NCI-H128 (cell line): ENCODE measurements around the gene SUCNR1.
"Not testable (repeated sequence)": the region's sequence is repeated elsewhere in the genome, so short reads cannot be mapped to it uniquely, and the experiment has no call there.

ENCODE experiments used
- DNase-seq: peaks from one replicate; lab custom pipeline; 2025; ENCODE audit not compliant: unreplicated experiment; lab: John Stamatoyannopoulos, UW

The SUCNR1 gene

GRCh38 chr3:151900884-151901643, 27.6 kb downstream of the SUCNR1 start:
- no peak for DNase-seq

GRCh38 chr3:151901644-151902285, 28.3 kb downstream of the SUCNR1 start:
- no peak for DNase-seq

GRCh38 chr3:151903501-151903991, 30.1 kb downstream of the SUCNR1 start:
- no peak for DNase-seq

GRCh38 chr3:151905647-151906046, 32.2 kb downstream of the SUCNR1 start:
- DNase-seq, result no peak

- DNase-seq, result no peak
These were observed 33.3 kb downstream of the SUCNR1 start for GRCh38 chr3:151906751-151907150.

GRCh38 chr3:151908399-151908798, 35.0 kb downstream of the SUCNR1 start:
- DNase-seq, result no peak

- no peak for DNase-seq
These were observed 36.4 kb downstream of the SUCNR1 start for GRCh38 chr3:151909681-151910405.

GRCh38 chr3:151911462-151911861, 38.0 kb downstream of the SUCNR1 start:
- no peak for DNase-seq

GRCh38 chr3:151912028-151912427, 38.6 kb downstream of the SUCNR1 start:
- DNase-seq, result no peak

GRCh38 chr3:151916781-151917180, 43.3 kb downstream of the SUCNR1 start:
- DNase-seq, result no peak

- DNase-seq, result peak; percentile 34
These were observed 45.0 kb downstream of the SUCNR1 start for GRCh38 chr3:151918253-151919029.

GRCh38 chr3:151919030-151919328, 45.5 kb downstream of the SUCNR1 start:
- DNase-seq, result no peak

GRCh38 chr3:151919446-151919845, 46.0 kb downstream of the SUCNR1 start:
- no peak for DNase-seq

GRCh38 chr3:151923901-151924300, 50.5 kb downstream of the SUCNR1 start:
- no peak for DNase-seq

GRCh38 chr3:151924753-151925152, 51.3 kb downstream of the SUCNR1 start:
- no peak for DNase-seq

GRCh38 chr3:151925419-151925818, 52.0 kb downstream of the SUCNR1 start:
- DNase-seq, result no peak

- no peak for DNase-seq
These were observed 52.4 kb downstream of the SUCNR1 start for GRCh38 chr3:151925876-151926275.

- no peak for DNase-seq
These were observed 53.5 kb downstream of the SUCNR1 start for GRCh38 chr3:151926956-151927355.

- DNase-seq, result not testable (repeated sequence)
These were observed 54.6 kb downstream of the SUCNR1 start for GRCh38 chr3:151927915-151928525.

- DNase-seq, result no peak
These were observed 57.7 kb downstream of the SUCNR1 start for GRCh38 chr3:151931171-151931570.
